GM12892 (cell line): ENCODE data around the gene MYO15A.

ENCODE experiments used
- POLR2A ChIP-seq: IDR thresholded peaks from 2 replicates; pipeline ENCODE4 v1.6.1; 2011; ENCODE audit warnings: low read depth, low read length, control low read depth
- POLR2AphosphoS5 ChIP-seq: IDR thresholded peaks from 2 replicates; pipeline ENCODE4 v1.6.1; 2011; ENCODE audit warnings: low read depth, low read length, control low read depth
- TAF1 ChIP-seq: IDR thresholded peaks from 2 replicates; pipeline ENCODE4 v1.6.1; 2011; ENCODE audit warnings: low read depth, mild to moderate bottlenecking, control low read depth, low read length, borderline replicate concordance

DNA sequence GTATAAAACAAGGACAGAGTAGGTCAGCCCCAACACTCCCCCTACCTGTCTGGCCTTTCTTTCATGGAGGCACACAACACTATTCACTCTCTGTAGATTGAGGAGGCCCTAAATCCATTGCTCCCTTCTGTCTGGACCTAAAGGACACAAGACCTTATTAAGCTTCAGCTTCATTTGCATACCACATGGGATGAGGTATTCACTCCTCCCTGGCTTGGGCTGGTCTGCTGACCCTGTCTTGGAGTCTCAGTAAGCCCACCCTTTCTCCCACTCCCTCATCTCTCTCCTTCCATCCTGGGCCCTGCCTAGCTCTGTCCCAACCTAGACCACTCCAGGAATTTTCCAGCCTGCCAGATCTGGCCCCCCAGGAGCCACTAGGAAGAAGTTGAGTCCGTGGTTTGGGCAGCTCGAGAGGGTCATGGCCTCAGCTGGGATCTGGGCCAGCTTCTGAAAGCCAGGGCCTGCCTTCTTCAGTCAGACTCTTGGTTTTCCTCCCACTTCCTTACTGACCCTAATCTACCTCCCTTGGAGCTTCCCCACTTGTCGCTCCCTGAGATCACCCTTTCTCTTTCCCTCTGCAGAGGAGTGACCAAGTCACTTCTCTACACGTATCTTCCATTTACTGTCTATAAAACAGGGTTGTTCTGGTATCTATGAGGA lies 110.3 kb downstream of the MYO15A start:
- no peak for TF ChIP-seq POLR2AphosphoS5
- TF ChIP-seq POLR2A: no peak
- TF ChIP-seq TAF1: no peak
